Upper lobe of left lung (tissue), 6 donors: ENCODE results near the gene SLC8B1. TPM values are rescaled to one million over a fixed set of nuclear protein-coding genes. Genes with fewer than 3 reads are reported as not detected.

Experiments used
- ATAC-seq, 2 donors: fragments of 200-7000 bp; cut with Tn5 transposase; one replicate each; pipeline ENCODE4 v1.9.1; 2022; ENCODE audit warnings: mild to moderate bottlenecking in 2 of 2, moderate library complexity in 2 of 2; ENCODE audit not compliant: low FRiP score in 2 of 2
- DNase-seq, 2 donors: peaks; one replicate each; pipeline ENCODE4 v3.0.0-alpha.2; 2019 to 2020
- H3K27ac ChIP-seq, 4 donors: fragments of 200-600 bp; sonication (generic); one replicate each; pipeline ENCODE4 v1.5.1; 2016 to 2019
- H3K27me3 ChIP-seq, 4 donors: fragments of 200-600 bp; sonication (generic); one replicate each; pipeline ENCODE4 v1.5.1; 2017 to 2019
- H3K36me3 ChIP-seq, 4 donors: fragments of 200-600 bp; sonication (generic); one replicate each; pipeline ENCODE4 v1.5.1; 2016 to 2019
- H3K4me1 ChIP-seq, 4 donors: fragments of 200-600 bp; sonication (generic); one replicate each; pipeline ENCODE4 v1.5.1; 2018 to 2019
- H3K4me3 ChIP-seq, 4 donors: fragments of 200-600 bp; sonication (generic); one replicate each; pipeline ENCODE4 v1.5.1; 2017 to 2019; ENCODE audit warnings: mild to moderate bottlenecking in 2 of 4, moderate library complexity in 1 of 4
- H3K9me3 ChIP-seq, 4 donors: fragments of 200-600 bp; sonication (generic); one replicate each; pipeline ENCODE4 v1.5.1; 2018 to 2019
- CTCF ChIP-seq, 6 experiments: fragments of 450-650 bp in 4 of 6; fragments of 200-600 bp in 2 of 6; sonication (generic) in 2 of 6; IDR thresholded peaks; one replicate each; pipeline ENCODE4 v1.5.1; 2016 to 2019; ENCODE audit warnings: antibody characterized with exemption in 6 of 6
- EP300 ChIP-seq, 4 donors: sonication (generic); formaldehyde crosslinking; IDR thresholded peaks; one replicate each; pipeline ENCODE4 v1.5.1; 2017; ENCODE audit warnings: antibody characterized with exemption in 4 of 4, control low read depth in 2 of 4
- POLR2A ChIP-seq, 4 donors: fragments of 450-650 bp; IDR thresholded peaks; one replicate each; pipeline ENCODE4 v1.5.1; 2016 to 2017; ENCODE audit warnings: antibody characterized with exemption in 4 of 4, mild to moderate bottlenecking in 2 of 4
- POLR2AphosphoS5 ChIP-seq, 2 donors: sonication (generic); formaldehyde crosslinking; IDR thresholded peaks; one replicate each; pipeline ENCODE4 v1.5.1; 2017; ENCODE audit warnings: antibody characterized with exemption in 2 of 2
- WGBS, 2 donors: methylation state at CpG; one replicate each; pipeline ENCODE4 v1.1.5; 2017 to 2018; 5-methylcytosine and 5-hydroxymethylcytosine counted together
- total RNA-seq, 6 donors: library from RNA; depleted of rRNA in 4 of 6; stranded (reverse); fragments of >200 nt in 4 of 6; gene quantifications; one replicate each; pipeline versions ENCODE4 v1.1.0 to v1.2.1, GENCODE V29; 2016 to 2021
- donor health status: DM: no; HTN: no; CAD: no; lungs with moderate emphysema.
- donor health status: DM: no; HTN: yes; CAD: no; lungs with severe emphysema.

The SLC8B1 gene
- total RNA-seq, 6 donors from 2014 or later: 35.9 to 189 (median 44.5) TPM

- Histone ChIP-seq H3K27me3 (no peaks in the 10 kb centered on the region), H3K4me1 (peaks cover 9 to 24% (median 10%) of the 10 kb centered on the region in 4 donors), H3K36me3 (peaks cover 0 to 22% (median 14%) of the 10 kb centered on the region in 4 donors), H3K4me3 (no peak overlapping the region), H3K9me3 (no peaks in the 10 kb centered on the region), H3K27ac (peak overlapping the region in 2 of 4 donors; percentile 18 to 49)
- TF ChIP-seq POLR2A (IDR thresholded peaks at IDR 0.05) (no peak), EP300 (IDR thresholded peaks at IDR 0.05) (no peak), POLR2AphosphoS5 (IDR thresholded peaks at IDR 0.05) (no peak), CTCF (IDR thresholded peaks at IDR 0.05) (no peak)
- ATAC-seq (peak in 1 of 2 donors; percentile 72), DNase-seq (no peak)
- 58 to 80% methylated on average over 3 of the region's 3 CpGs for WGBS, 2 donors
Observed at GRCh38 chr12:113325916-113326315, 9.0 kb downstream of the SLC8B1 start.

- Histone ChIP-seq H3K27me3 (no peaks in the 10 kb centered on the region), H3K36me3 (peaks cover 11 to 39% (median 35%) of the 10 kb centered on the region in 4 donors), H3K27ac (no peak overlapping the region), H3K9me3 (no peaks in the 10 kb centered on the region), H3K4me1 (peaks cover 0 to 13% (median 7%) of the 10 kb centered on the region in 4 donors), H3K4me3 (no peak overlapping the region)
- ATAC-seq (peak in 1 of 2 donors; percentile 48), DNase-seq (no peak)
- no peak for TF ChIP-seq POLR2AphosphoS5 (IDR thresholded peaks at IDR 0.05)
- no peak for TF ChIP-seq POLR2A (IDR thresholded peaks at IDR 0.05)
- no peak for TF ChIP-seq CTCF (IDR thresholded peaks at IDR 0.05)
- no peak for TF ChIP-seq EP300 (IDR thresholded peaks at IDR 0.05)
- 72 to 84% methylated on average over 2 of the region's 2 CpGs for WGBS, 2 donors
Observed at GRCh38 chr12:113322343-113322742, 12.6 kb downstream of the SLC8B1 start.

- DNase-seq (peak in 1 of 2 donors; percentile 70), ATAC-seq (no peak)
- H3K36me3 ChIP-seq: peaks cover 19 to 57% (median 52%) of the 10 kb centered on the region in 4 donors
- H3K4me3 ChIP-seq: no peak overlapping the region
- no peaks in the 10 kb centered on the region for H3K9me3 ChIP-seq
- TF ChIP-seq EP300 (IDR thresholded peaks at IDR 0.05) (no peak), CTCF (IDR thresholded peaks at IDR 0.05) (no peak), POLR2A (IDR thresholded peaks at IDR 0.05) (no peak), POLR2AphosphoS5 (IDR thresholded peaks at IDR 0.05) (no peak)
- H3K27me3 ChIP-seq: no peaks in the 10 kb centered on the region
- WGBS, 2 donors: 92 to 100% methylated on average over 4 to 12 of the region's 12 CpGs
- no peak overlapping the region for H3K27ac ChIP-seq
- H3K4me1 ChIP-seq: no peaks in the 10 kb centered on the region
Observed at GRCh38 chr12:113320401-113320800, 14.5 kb downstream of the SLC8B1 start.

GRCh38 chr12:113318900-113319628 is 15.8 kb downstream of the SLC8B1 start:
- 91 to 95% methylated on average over 13 to 15 of the region's 15 CpGs for WGBS, 2 donors
- H3K36me3 ChIP-seq: peaks cover 19 to 70% (median 64%) of the 10 kb centered on the region in 4 donors

More at GRCh38 chr12:113318900-113319628, 15.8 kb downstream of the SLC8B1 start:
- DNase-seq: no peak
- no peak overlapping the region for H3K27ac ChIP-seq
- H3K4me1 ChIP-seq: no peaks in the 10 kb centered on the region
- TF ChIP-seq POLR2AphosphoS5 (IDR thresholded peaks at IDR 0.05) (no peak), EP300 (IDR thresholded peaks at IDR 0.05) (no peak), POLR2A (IDR thresholded peaks at IDR 0.05) (no peak), CTCF (IDR thresholded peaks at IDR 0.05) (no peak)
- no peaks in the 10 kb centered on the region for H3K27me3 ChIP-seq
- no peaks in the 10 kb centered on the region for H3K9me3 ChIP-seq
- ATAC-seq: no peak
- no peak overlapping the region for H3K4me3 ChIP-seq
